HEK293T (cell line): ENCODE data around the gene KREMEN1.

ENCODE experiments used
- CTCF ChIA-PET: fragments of 350-600 bp; formaldehyde crosslinking; extraction: SDS; loops from one replicate; lab custom pipeline; 2021; ENCODE audit warnings: antibody characterized with exemption, inconsistent platforms; lab: Yijun Ruan, JAX
- POLR2A ChIA-PET: fragments of 350-600 bp; formaldehyde crosslinking; extraction: SDS; loops from one replicate; lab custom pipeline; 2020; ENCODE audit warnings: antibody characterized with exemption, inconsistent platforms; lab: Yijun Ruan, JAX
- DNase-seq: peaks from one replicate; pipeline ENCODE4 v3.0.0; 2012; ENCODE audit warnings: mixed read lengths; ENCODE audit errors: extremely low spot score
- ARNT ChIP-seq: fragments of 450-650 bp; IDR thresholded peaks from 2 replicates; pipeline ENCODE4 v1.6.1; 2017; ENCODE audit warnings: mild to moderate bottlenecking
- BHLHE40 ChIP-seq: fragments of 450-650 bp; IDR thresholded peaks from 2 replicates; pipeline ENCODE4 v1.6.1; 2016; ENCODE audit warnings: mild to moderate bottlenecking, moderate library complexity, borderline replicate concordance
- CTBP1 ChIP-seq: fragments of 450-650 bp; IDR thresholded peaks from 2 replicates; pipeline ENCODE4 v1.6.1; 2016; ENCODE audit warnings: borderline replicate concordance
- ELF4 ChIP-seq: fragments of 450-650 bp; IDR thresholded peaks from 2 replicates; pipeline ENCODE4 v1.6.1; 2017; ENCODE audit warnings: antibody characterized with exemption
- FOXA1 ChIP-seq: fragments of 450-650 bp; IDR thresholded peaks from 2 replicates; pipeline ENCODE4 v1.6.1; 2016; ENCODE audit warnings: mild to moderate bottlenecking
- FOXK2 ChIP-seq: fragments of 450-650 bp; IDR thresholded peaks from 2 replicates; pipeline ENCODE4 v1.6.1; 2016; ENCODE audit warnings: mild to moderate bottlenecking
- FOXM1 ChIP-seq: fragments of 450-650 bp; IDR thresholded peaks from 2 replicates; pipeline ENCODE4 v1.6.1; 2017; ENCODE audit warnings: mild to moderate bottlenecking, borderline replicate concordance
- HDGF ChIP-seq: fragments of 450-650 bp; IDR thresholded peaks from 2 replicates; pipeline ENCODE4 v1.6.1; 2017; ENCODE audit warnings: antibody characterized with exemption, borderline replicate concordance
- L3MBTL2 ChIP-seq: fragments of 450-650 bp; conservative IDR thresholded peaks from 2 replicates; pipeline ENCODE4 v1.6.1; 2016; ENCODE audit warnings: mild to moderate bottlenecking
- LEF1 ChIP-seq: fragments of 450-650 bp; IDR thresholded peaks from 2 replicates; pipeline ENCODE4 v1.6.1; 2017; ENCODE audit warnings: mild to moderate bottlenecking, borderline replicate concordance
- NFRKB ChIP-seq: fragments of 450-650 bp; IDR thresholded peaks from 2 replicates; pipeline ENCODE4 v1.6.1; 2016; ENCODE audit warnings: mild to moderate bottlenecking, moderate library complexity
- PKNOX1 ChIP-seq: fragments of 450-650 bp; IDR thresholded peaks from 2 replicates; pipeline ENCODE4 v1.6.1; 2016
- SP1 ChIP-seq: fragments of 450-650 bp; IDR thresholded peaks from 2 replicates; pipeline ENCODE4 v1.6.1; 2017
- SUZ12 ChIP-seq: fragments of 450-650 bp; IDR thresholded peaks from 2 replicates; pipeline ENCODE4 v1.6.1; 2016; ENCODE audit warnings: mild to moderate bottlenecking
- TARDBP ChIP-seq: fragments of 450-650 bp; IDR thresholded peaks from 2 replicates; pipeline ENCODE4 v1.6.1; 2016
- ZNF384 ChIP-seq: fragments of 450-650 bp; IDR thresholded peaks from 2 replicates; pipeline ENCODE4 v1.6.1; 2016

The KREMEN1 gene

GRCh38 chr22:29163808-29164207 lies 91.0 kb downstream of the KREMEN1 start:
- no peak for TF ChIP-seq FOXK2
- no peak for TF ChIP-seq SP1
- TF ChIP-seq ELF4: no peak
- TF ChIP-seq TARDBP: no peak
- no peak for TF ChIP-seq FOXA1
- no peak for TF ChIP-seq L3MBTL2
- no peak for TF ChIP-seq SUZ12
- TF ChIP-seq LEF1: no peak
- no peak for TF ChIP-seq NFRKB
- TF ChIP-seq CTBP1: no peak
- POLR2A ChIA-PET: no interaction called here
- no peak for DNase-seq
- CTCF ChIA-PET: no interaction called here

GRCh38 chr22:29165321-29166060 lies 92.7 kb downstream of the KREMEN1 start:
- ChIA-PET CTCF (interaction anchor here (1.1 kb wide), 1 partner anchor 12 kb away, joined by 3 read pairs; no protein-coding TSS in a partner anchor), POLR2A (no interaction called here)
- TF ChIP-seq FOXM1 (no peak), SP1 (no peak), SUZ12 (no peak), L3MBTL2 (no peak), CTBP1 (no peak)
- peak; percentile 3 for DNase-seq

GRCh38 chr22:29166180-29166579 lies 93.3 kb downstream of the KREMEN1 start:
- CTCF ChIA-PET: no interaction called here
- peak; percentile 7 for DNase-seq
- POLR2A ChIA-PET: no interaction called here
- TF ChIP-seq SUZ12 (no peak), SP1 (no peak), BHLHE40 (no peak), NFRKB (no peak), FOXK2 (no peak), TARDBP (no peak)

- ChIA-PET POLR2A (no interaction called here), CTCF (interaction anchor here (0.5 kb wide), 1 partner anchor 678 kb away, joined by 3 read pairs; no protein-coding TSS in a partner anchor)
- TF ChIP-seq FOXM1: no peak
- TF ChIP-seq NFRKB: no peak
- no peak for TF ChIP-seq ELF4
- no peak for TF ChIP-seq ARNT
- no peak for TF ChIP-seq BHLHE40
- TF ChIP-seq HDGF: no peak
- no peak for TF ChIP-seq LEF1
- TF ChIP-seq SUZ12: no peak
- TF ChIP-seq ZNF384: no peak
- TF ChIP-seq L3MBTL2: no peak
- TF ChIP-seq PKNOX1: no peak
- TF ChIP-seq SP1: no peak
- peak; percentile 5 for DNase-seq
These were observed 94.4 kb downstream of the KREMEN1 start for GRCh38 chr22:29167032-29167911.

- ChIA-PET CTCF (no interaction called here), POLR2A (no interaction called here)
- TF ChIP-seq PKNOX1 (no peak), L3MBTL2 (no peak), FOXM1 (no peak), BHLHE40 (no peak), TARDBP (no peak), ARNT (no peak), SUZ12 (no peak), ELF4 (no peak), LEF1 (no peak), FOXA1 (no peak), HDGF (no peak), ZNF384 (no peak), FOXK2 (no peak), SP1 (no peak), CTBP1 (no peak), NFRKB (no peak)
- DNase-seq: peak; percentile 3
These were observed 98.9 kb downstream of the KREMEN1 start for GRCh38 chr22:29171721-29172120.

- DNase-seq: no peak
- CTCF ChIA-PET: no interaction called here
- TF ChIP-seq FOXA1: no peak
- no peak for TF ChIP-seq BHLHE40
- TF ChIP-seq LEF1: no peak
- no peak for TF ChIP-seq SP1
- TF ChIP-seq L3MBTL2: no peak
- no peak for TF ChIP-seq ELF4
- no peak for TF ChIP-seq ARNT
- no peak for TF ChIP-seq FOXM1
- TF ChIP-seq FOXK2: no peak
- TF ChIP-seq SUZ12: no peak
- no peak for TF ChIP-seq HDGF
- no peak for TF ChIP-seq TARDBP
- TF ChIP-seq CTBP1: no peak
- no peak for TF ChIP-seq NFRKB
- TF ChIP-seq ZNF384: no peak
- no peak for TF ChIP-seq PKNOX1
- POLR2A ChIA-PET: no interaction called here
These were observed 99.4 kb downstream of the KREMEN1 start for GRCh38 chr22:29172216-29172615.
